RKO (cell line): Measurements from ENCODE around the gene ZNF518B.
A peak's percentile ranks its signal among the peaks of the same experiment; 100 is the strongest.
"Not testable (repeated sequence)": the region's sequence is repeated elsewhere in the genome, so short reads cannot be mapped to it uniquely, and the experiment has no call there.

ENCODE experiments used
- DNase-seq: peaks from one replicate; pipeline ENCODE4 v3.0.0-alpha.2; 2016; ENCODE audit warnings: low spot score

Gene ZNF518B

DNA sequence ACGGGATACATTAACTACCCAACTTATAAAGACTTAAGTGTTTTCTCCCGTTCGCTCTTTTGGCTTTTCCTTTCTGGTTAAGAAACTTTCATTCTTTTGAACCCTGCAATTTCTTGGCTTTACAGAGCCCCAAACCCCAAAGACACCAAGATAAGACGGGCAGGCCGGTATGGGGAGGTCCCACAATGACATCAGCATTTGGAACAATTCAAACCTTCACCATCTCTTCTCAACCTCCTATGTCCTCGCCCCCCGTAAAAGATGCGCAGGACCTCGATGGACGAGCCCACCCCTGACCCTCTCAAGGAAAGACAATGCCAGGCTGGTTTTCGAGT is 999 bp downstream of the ZNF518B start:
- DNase-seq, result no peak

DNA sequence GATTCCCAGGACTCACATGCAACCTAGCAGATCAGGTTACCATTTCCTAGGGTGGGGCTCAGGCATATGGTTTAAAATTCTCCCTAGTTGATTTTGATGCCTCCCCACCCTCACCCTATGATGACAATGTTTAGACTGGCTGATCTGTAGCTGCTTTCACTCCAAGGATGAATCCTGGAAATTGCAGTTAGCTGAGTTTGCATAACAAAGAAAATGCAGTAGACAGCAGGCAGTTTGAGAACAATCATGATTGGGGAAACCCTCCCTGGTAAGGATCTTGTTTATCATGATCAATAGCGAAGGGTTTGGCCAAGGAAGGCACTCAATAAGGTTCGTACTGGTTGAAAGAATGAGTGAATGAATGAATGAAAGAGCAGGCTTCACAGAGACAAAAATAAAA is 2.1 kb downstream of the ZNF518B start:
- DNase-seq, result no peak

GRCh38 chr4:10454726-10455125 is 2.5 kb downstream of the ZNF518B start:
- no peak for DNase-seq

DNA sequence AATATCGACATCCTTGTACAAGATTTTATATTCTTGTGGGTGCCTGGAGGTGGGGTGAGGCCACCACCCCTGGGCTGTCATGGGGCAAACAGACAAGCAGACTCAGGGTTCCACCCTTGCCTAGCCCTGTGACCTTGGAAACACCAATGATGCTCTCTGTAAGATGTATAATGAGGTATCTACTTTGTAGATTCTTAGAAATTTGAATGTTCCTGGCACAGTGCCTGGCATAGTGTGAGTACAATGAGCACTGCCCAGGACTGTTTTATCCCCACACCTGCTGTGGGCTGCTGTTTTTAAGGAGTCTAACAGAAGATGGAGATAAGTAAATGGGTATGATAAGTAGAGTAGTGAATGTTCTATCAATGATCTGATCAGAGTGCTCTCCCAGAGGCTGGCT is 3.1 kb downstream of the ZNF518B start:
- no peak for DNase-seq

DNA sequence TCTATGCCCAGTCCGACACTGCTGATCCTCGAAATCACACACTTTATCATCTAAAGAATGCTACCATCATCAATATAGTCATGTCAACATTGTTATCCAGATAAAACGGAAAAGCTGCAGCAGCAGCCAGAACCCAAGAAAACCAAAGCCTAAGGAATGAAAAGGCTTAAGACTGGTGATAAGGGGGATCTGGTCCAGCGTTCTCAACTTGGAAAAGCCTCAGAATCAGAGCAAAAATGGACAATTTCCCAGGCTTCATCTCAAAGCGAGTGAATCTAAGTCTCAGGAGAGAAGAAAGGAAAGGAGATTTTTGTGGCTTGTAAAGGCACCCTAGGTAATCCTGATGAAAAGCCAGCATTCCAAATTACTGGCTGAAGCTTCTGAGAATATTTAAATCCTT is 8.2 kb downstream of the ZNF518B start:
- DNase-seq, result no peak

- peak; percentile 2 for DNase-seq
Measured at GRCh38 chr4:10442976-10443375, 14.2 kb downstream of the ZNF518B start.

GRCh38 chr4:10441512-10441911 is 15.7 kb downstream of the ZNF518B start:
- DNase-seq, result no peak

DNA sequence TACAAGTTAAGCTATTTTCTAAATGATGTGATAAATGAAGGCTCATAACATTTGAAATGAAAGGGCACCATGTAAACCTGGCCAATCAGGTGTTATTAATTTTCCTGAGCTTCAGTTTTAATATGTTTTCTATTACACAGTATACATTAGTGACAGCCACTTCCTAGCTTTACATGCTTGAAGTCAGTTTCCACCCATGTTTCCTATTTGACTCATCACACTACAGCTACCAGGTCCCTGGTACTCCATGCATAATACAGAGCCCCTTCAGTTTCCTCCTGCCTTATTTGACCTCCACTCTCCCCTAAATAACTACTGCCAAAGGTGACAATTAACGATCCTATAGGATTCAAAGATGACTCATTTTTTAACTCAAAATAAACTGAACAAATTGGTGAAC is 18.3 kb downstream of the ZNF518B start:
- DNase-seq, result no peak

GRCh38 chr4:10437735-10438134 is 19.5 kb downstream of the ZNF518B start:
- DNase-seq, result no peak

GRCh38 chr4:10427680-10428079 is 29.5 kb downstream of the ZNF518B start:
- not testable (repeated sequence) for DNase-seq

GRCh38 chr4:10421344-10422055 is 35.7 kb downstream of the ZNF518B start:
- DNase-seq, result no peak

GRCh38 chr4:10417740-10418139 is 39.5 kb downstream of the ZNF518B start:
- DNase-seq, result no peak

- no peak for DNase-seq
Measured at GRCh38 chr4:10416441-10416840, 40.8 kb downstream of the ZNF518B start.

- DNase-seq, result no peak
Measured at GRCh38 chr4:10413177-10413576, 44.0 kb downstream of the ZNF518B start.

GRCh38 chr4:10405672-10406071 is 51.6 kb downstream of the ZNF518B start:
- no peak for DNase-seq

- peak; percentile 53 for DNase-seq
Measured at GRCh38 chr4:10403633-10404445, 53.4 kb downstream of the ZNF518B start.

DNA sequence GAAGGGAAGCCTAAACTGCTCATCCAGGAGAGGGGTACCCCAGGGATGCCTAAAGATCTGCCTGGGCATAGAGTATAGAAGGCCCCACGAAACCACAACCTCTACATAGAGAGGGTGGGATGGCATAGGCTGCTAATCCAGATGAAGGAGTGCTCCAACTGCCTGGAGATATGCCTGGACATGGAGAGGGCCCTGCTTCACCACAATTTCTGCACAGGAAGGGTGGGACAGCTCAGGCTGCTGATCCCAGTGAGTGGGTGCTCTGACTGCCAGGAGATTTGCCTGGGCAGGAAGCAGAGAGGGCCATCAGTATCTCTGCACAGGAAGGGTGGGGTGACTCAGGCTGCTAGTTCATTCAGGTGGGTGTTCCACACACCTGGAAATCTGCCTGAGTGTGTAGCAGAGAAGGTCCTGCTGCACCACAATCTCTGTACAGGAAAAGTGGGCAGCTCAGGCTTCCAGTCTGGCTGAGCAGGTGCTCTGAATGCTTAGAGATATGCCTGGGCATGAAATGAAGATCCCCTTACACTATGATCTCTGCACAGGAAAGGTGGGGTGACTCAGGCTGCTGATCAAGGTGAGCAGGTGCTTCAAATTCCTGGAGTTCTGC is 61.1 kb downstream of the ZNF518B start:
- no peak for DNase-seq
